Heart left ventricle (tissue), 16 donors: ENCODE measurements around the gene SAT2. TPM values are rescaled to one million over a fixed set of nuclear protein-coding genes. Genes with fewer than 3 reads are reported as not detected.

Source experiments
- ATAC-seq, 4 donors: fragments of 200-7000 bp; cut with Tn5 transposase; one replicate each; pipeline ENCODE4 v1.9.1; 2020 to 2022; ENCODE audit warnings: moderate library complexity in 4 of 4, mild to moderate bottlenecking in 3 of 4, moderate number of reproducible peaks in 1 of 4
- DNase-seq, 5 donors: peaks; one replicate each; pipeline ENCODE4 v3.0.0-alpha.2; 2020
- H3K27ac ChIP-seq, 12 donors: fragments of 200-600 bp; sonication (generic) in 4 of 12; one replicate each; pipeline versions ENCODE4 v1.5.0 to v1.8.0; 2016 to 2022; ENCODE audit warnings: mild to moderate bottlenecking in 2 of 12
- H3K27me3 ChIP-seq, 9 donors: fragments of 200-600 bp; sonication (generic) in 2 of 9; one replicate each; pipeline versions ENCODE4 v1.5.1 to v1.8.0; 2016 to 2022; ENCODE audit warnings: mild to moderate bottlenecking in 3 of 9
- H3K36me3 ChIP-seq, 9 donors: fragments of 200-600 bp; sonication (generic) in 2 of 9; one replicate each; pipeline versions ENCODE4 v1.5.0 to v1.8.0; 2018 to 2022; ENCODE audit warnings: mild to moderate bottlenecking in 2 of 9
- H3K4me1 ChIP-seq, 12 donors: fragments of 200-600 bp; sonication (generic) in 4 of 12; one replicate each; pipeline versions ENCODE4 v1.5.0 to v1.8.0; 2016 to 2022; ENCODE audit warnings: mild to moderate bottlenecking in 3 of 12
- H3K4me3 ChIP-seq, 12 donors: fragments of 200-600 bp; sonication (generic) in 4 of 12; one replicate each; pipeline versions ENCODE4 v1.5.0 to v1.8.0; 2017 to 2022; ENCODE audit warnings: mild to moderate bottlenecking in 9 of 12, moderate library complexity in 4 of 12
- H3K9me3 ChIP-seq, 12 donors: fragments of 200-600 bp; sonication (generic) in 4 of 12; one replicate each; pipeline versions ENCODE4 v1.5.0 to v1.8.0; 2016 to 2022; ENCODE audit warnings: mild to moderate bottlenecking in 1 of 12
- POLR2A ChIP-seq, 2 donors: fragments of 450-650 bp; IDR thresholded peaks; one replicate each; pipeline ENCODE4 v1.6.1; 2017; ENCODE audit warnings: antibody characterized with exemption in 2 of 2, mild to moderate bottlenecking in 2 of 2, moderate library complexity in 2 of 2
- WGBS, 4 donors: extraction: QIAGEN DNeasy Blood & Tissue Kit in 2 of 4; methylation state at CpG; one replicate each; pipeline versions ENCODE4 v1.1.5 to v1.1.7; 2013 to 2018; 5-methylcytosine and 5-hydroxymethylcytosine counted together
- intact Hi-C, 10 donors: fragments of 100-400 bp; cut with DNase I; formaldehyde crosslinking; loops; one replicate each; pipeline versions ENCODE4 v1.11.1 to v1.14.2; 2022
- polyA plus RNA-seq, 2 donors: library from polyadenylated mRNA; stranded (reverse); fragments of 200-250 nt; gene quantifications; one replicate each; pipeline ENCODE4 v1.2.3, GENCODE V29; 2013
- total RNA-seq, 9 donors: library from RNA; depleted of rRNA in 2 of 9; stranded (reverse); fragments of >200 nt in 2 of 9; fragmentation: NEBNext Ultra II Directional in 3 of 9; extraction: Animal tissue kit (Norgen Biotek cat#: 25700) in 3 of 9; gene quantifications; one replicate each; pipeline versions ENCODE4 v1.1.0 to v1.2.4, GENCODE V29; 2016 to 2023
- TF ChIP-seq, protein P1 (sequence below), 12 donors: fragments of 200-600 bp; sonication (generic) in 4 of 12; IDR thresholded peaks; one replicate each; pipeline versions ENCODE4 v1.5.0 to v1.8.0; 2018 to 2022; ENCODE audit warnings: antibody characterized with exemption in 12 of 12, mild to moderate bottlenecking in 5 of 12
- donor health status: ischemic (EF 13 %, LVEDD 7.1; RV severe dilation, severe dysfunction).
- donor health status: healthy with polysubstance abuse.
- donor health status: DM: no; HTN: yes; CAD: no.
- donor health status: DM: no; HTN: no; CAD: no.
- donor health status: ischemic (EF 25% LVEDD 6.9; RV normal size, moderate dysfunction).
- donor health status: ischemic (EF 25% LVEDD 5.7; RV mildly dilated, moderate dysfunction).
- donor health status: healthy.
- donor health status: DM: yes; HTN: yes; CAD: no.
- donor health status: ischemic (EF 35%, LVEDD 5.7; RV mildly dilated, moderate dysfunction).
- donor health status: nonischemic (EF 11% LVEDD 7.7; RV severe dilation, severe dysfunction).
- donor health status: DM: yes; HTN: yes; CAD: no.
- donor health status: PGD.
- donor health status: ischemic (EF 29% LVEDD 5.4; RV normal size, mild dysfunction).
- donor health status: nonischemic (EF 23%, LVEDD 6.1; RV moderate dilation, normal function).

SAT2 gene
- total and polyA plus RNA-seq, 11 donors: 50.0 to 131 (median 59.7) TPM

- TF ChIP-seq, protein P1, sequence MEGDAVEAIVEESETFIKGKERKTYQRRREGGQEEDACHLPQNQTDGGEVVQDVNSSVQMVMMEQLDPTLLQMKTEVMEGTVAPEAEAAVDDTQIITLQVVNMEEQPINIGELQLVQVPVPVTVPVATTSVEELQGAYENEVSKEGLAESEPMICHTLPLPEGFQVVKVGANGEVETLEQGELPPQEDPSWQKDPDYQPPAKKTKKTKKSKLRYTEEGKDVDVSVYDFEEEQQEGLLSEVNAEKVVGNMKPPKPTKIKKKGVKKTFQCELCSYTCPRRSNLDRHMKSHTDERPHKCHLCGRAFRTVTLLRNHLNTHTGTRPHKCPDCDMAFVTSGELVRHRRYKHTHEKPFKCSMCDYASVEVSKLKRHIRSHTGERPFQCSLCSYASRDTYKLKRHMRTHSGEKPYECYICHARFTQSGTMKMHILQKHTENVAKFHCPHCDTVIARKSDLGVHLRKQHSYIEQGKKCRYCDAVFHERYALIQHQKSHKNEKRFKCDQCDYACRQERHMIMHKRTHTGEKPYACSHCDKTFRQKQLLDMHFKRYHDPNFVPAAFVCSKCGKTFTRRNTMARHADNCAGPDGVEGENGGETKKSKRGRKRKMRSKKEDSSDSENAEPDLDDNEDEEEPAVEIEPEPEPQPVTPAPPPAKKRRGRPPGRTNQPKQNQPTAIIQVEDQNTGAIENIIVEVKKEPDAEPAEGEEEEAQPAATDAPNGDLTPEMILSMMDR (IDR thresholded peaks at IDR 0.05): no peak
- TF ChIP-seq POLR2A (IDR thresholded peaks at IDR 0.05): no peak
- Histone ChIP-seq H3K27ac (peak overlapping the region; percentile 88 to 98 (median 94)), H3K27me3 (no peaks in the 10 kb centered on the region), H3K4me1 (peaks cover 4 to 75% (median 38%) of the 10 kb centered on the region in 12 donors), H3K4me3 (peak overlapping the region in 11 of 12 donors; percentile 8 to 77 (median 67)), H3K9me3 (no peaks in the 10 kb centered on the region), H3K36me3 (peaks cover 0 to 39% (median 26%) of the 10 kb centered on the region in 9 donors)
- intact Hi-C loops: loop anchor here in 4 of 10 donors (5.0 to 10.0 kb wide), 3 partner anchors 105 to 230 kb away; partner anchors contain the start of genes KCTD11 (in 3 of the 4), TMEM95 (in 2 of the 4), TP53 (in 1 of the 4) and WRAP53 (in 1 of the 4)
- ATAC-seq: no peak
- DNase-seq: peak in 1 of 5 donors; percentile 56
- 84 to 88% (median 87%) methylated on average over 7 to 36 of the region's 36 CpGs for WGBS, 4 donors
These were observed 45.0 kb downstream of the SAT2 start for GRCh38 chr17:7582396-7583252.

DNA sequence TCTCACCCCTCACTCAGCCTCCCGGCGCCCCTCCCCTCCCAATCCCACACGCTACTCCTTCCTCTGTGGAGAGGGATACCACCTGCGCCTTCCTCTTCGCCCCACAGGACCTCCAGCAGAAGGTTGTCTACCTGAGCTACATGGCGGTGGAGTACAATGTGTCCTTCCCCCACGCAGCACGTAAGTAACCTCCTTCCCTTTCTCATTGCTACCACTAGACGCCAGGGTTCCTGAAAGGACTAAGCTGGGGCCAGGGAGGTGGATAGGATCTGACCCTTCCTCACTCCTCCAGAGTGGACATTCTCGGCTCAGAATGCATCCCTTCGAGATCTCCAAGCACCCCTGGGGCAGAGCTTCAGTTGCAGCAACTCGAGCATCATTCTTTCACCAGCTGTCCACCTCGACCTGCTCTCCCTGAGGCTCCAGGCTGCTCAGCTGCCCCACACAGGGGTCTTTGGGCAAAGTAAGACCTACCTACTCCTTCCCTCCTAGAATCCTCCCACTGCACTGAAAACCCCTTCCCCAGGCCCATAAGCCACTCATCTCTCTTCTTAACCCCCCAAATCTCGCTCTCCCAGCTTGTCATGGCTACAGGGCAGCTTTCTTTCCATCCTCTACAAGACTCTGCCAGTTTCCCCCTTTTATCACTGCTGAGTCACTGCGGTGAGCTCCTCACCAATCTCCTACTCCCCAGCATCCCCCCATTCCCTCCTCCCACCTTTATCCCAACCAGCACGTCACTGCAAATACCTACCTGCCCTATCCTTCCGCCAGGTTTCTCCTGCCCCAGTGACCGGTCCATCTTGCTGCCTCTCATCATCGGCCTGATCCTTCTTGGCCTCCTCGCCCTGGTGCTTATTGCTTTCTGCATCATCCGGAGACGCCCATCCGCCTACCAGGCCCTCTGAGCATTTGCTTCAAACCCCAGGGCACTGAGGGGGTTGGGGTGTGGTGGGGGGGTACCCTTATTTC is 46.7 kb downstream of the SAT2 start:
- TF ChIP-seq, protein P1 (IDR thresholded peaks at IDR 0.05): no peak
- no peak for TF ChIP-seq POLR2A (IDR thresholded peaks at IDR 0.05)
- Histone ChIP-seq H3K4me1 (peaks cover 4 to 86% (median 40%) of the 10 kb centered on the region in 12 donors), H3K27ac (peak overlapping the region in 8 of 12 donors; percentile 41 to 96 (median 82)), H3K9me3 (no peaks in the 10 kb centered on the region), H3K27me3 (no peaks in the 10 kb centered on the region), H3K36me3 (peaks cover 0 to 49% (median 33%) of the 10 kb centered on the region in 9 donors), H3K4me3 (peak overlapping the region in 9 of 12 donors; percentile 14 to 69 (median 38))
- intact Hi-C loops: loop anchor here in 4 of 10 donors (5.0 to 10.0 kb wide), 3 partner anchors 106 to 229 kb away; partner anchors contain the start of genes KCTD11 (in 3 of the 4), TMEM95 (in 2 of the 4), TP53 (in 1 of the 4) and WRAP53 (in 1 of the 4)
- ATAC-seq (no peak), DNase-seq (peak in 1 of 5 donors; percentile 21)
- 81 to 87% (median 84%) methylated on average over 23 of the region's 23 CpGs for WGBS, 4 donors

- Histone ChIP-seq H3K27me3 (no peaks in the 10 kb centered on the region), H3K9me3 (no peaks in the 10 kb centered on the region), H3K4me1 (peaks cover 9 to 86% (median 43%) of the 10 kb centered on the region in 12 donors), H3K36me3 (peaks cover 3 to 58% (median 42%) of the 10 kb centered on the region in 9 donors), H3K27ac (peak overlapping the region; percentile 47 to 96 (median 78)), H3K4me3 (peak overlapping the region in 9 of 12 donors; percentile 22 to 69 (median 38))
- TF ChIP-seq, protein P1 (IDR thresholded peaks at IDR 0.05): no peak
- TF ChIP-seq POLR2A (IDR thresholded peaks at IDR 0.05): no peak
- intact Hi-C loops: loop anchor here in 7 of 10 donors (5.0 to 10.0 kb wide), 6 partner anchors 107 to 345 kb away; partner anchors contain the start of genes KCTD11 (in 4 of the 7), TMEM95 (in 3 of the 7), CTDNEP1 (in 1 of the 7) and DVL2 (in 1 of the 7)
- WGBS, 4 donors: 71 to 82% (median 74%) methylated on average over 12 of the region's 12 CpGs
- ATAC-seq (no peak), DNase-seq (peak in 1 of 5 donors; percentile 30)
These were observed 47.6 kb downstream of the SAT2 start for GRCh38 chr17:7579834-7580603.
